Caco-2 (cell line): ENCODE data around the gene NCEH1. TPM values are rescaled to one million over a fixed set of nuclear protein-coding genes. Genes with fewer than 3 reads are reported as not detected.

ENCODE experiments used
- BruUV-seq: library from RNA; stranded (reverse); fragments of 400-500 nt; replicated peaks from 2 replicates; lab custom pipeline; 2021; lab: Mats Ljungman, UMichigan
- CTCF ChIA-PET: fragments of 300-600 bp; sonication (Branson Sonifier 250); formaldehyde crosslinking; loops from one replicate; lab custom pipeline; 2022; ENCODE audit warnings: antibody characterized with exemption; lab: Charles Lee
- POLR2A ChIA-PET: fragments of 300-600 bp; sonication (Branson Sonifier 250); formaldehyde crosslinking; loops from one replicate; lab custom pipeline; 2022; ENCODE audit warnings: antibody characterized with exemption; lab: Charles Lee
- DNase-seq, 2 experiments: peaks; one replicate each; pipeline versions ENCODE4 v3.0.0 to v3.0.0-alpha.2; 2020 to 2022
- H3K27me3 ChIP-seq: replicated peaks from 2 replicates; pipeline ENCODE4 v1.6.0; 2011; ENCODE audit warnings: low read length; ENCODE audit not compliant: control insufficient read depth, insufficient read depth
- H3K36me3 ChIP-seq: 2 replicates; pipeline ENCODE4 v1.5.1; 2011; ENCODE audit warnings: low read length; ENCODE audit not compliant: control insufficient read depth, insufficient read depth
- H3K4me1 ChIP-seq: fragments of 250-450 bp; sonication (Bioruptor Pico); 2 replicates; pipeline ENCODE4 v1.5.1; 2020; ENCODE audit warnings: mild to moderate bottlenecking
- H3K4me3 ChIP-seq: 2 replicates; pipeline ENCODE4 v1.5.1; 2011; ENCODE audit warnings: low read depth, mild to moderate bottlenecking, control low read depth, low read length
- H3K9me3 ChIP-seq: fragments of 250-450 bp; sonication (Bioruptor Pico); 2 replicates; pipeline ENCODE4 v1.5.1; 2020; ENCODE audit warnings: mild to moderate bottlenecking, moderate library complexity
- H3K27ac Mint-ChIP-seq: one replicate; pipeline ENCODE4 v1.8.0; 2022; ENCODE audit warnings: mixed read lengths; ENCODE audit not compliant: unreplicated experiment
- H3K27me3 Mint-ChIP-seq: one replicate; pipeline ENCODE4 v1.8.0; 2022; ENCODE audit warnings: mixed read lengths; ENCODE audit not compliant: insufficient read depth, unreplicated experiment
- H3K36me3 Mint-ChIP-seq: one replicate; pipeline ENCODE4 v1.8.0; 2022; ENCODE audit warnings: mild to moderate bottlenecking, mixed read lengths; ENCODE audit not compliant: insufficient read depth, unreplicated experiment
- H3K4me1 Mint-ChIP-seq: one replicate; pipeline ENCODE4 v1.8.0; 2022; ENCODE audit warnings: low read depth, mixed read lengths; ENCODE audit not compliant: unreplicated experiment
- H3K4me3 Mint-ChIP-seq: one replicate; pipeline ENCODE4 v1.8.0; 2022; ENCODE audit warnings: mild to moderate bottlenecking, moderate library complexity, mixed read lengths; ENCODE audit not compliant: unreplicated experiment
- H3K9me3 Mint-ChIP-seq: one replicate; pipeline ENCODE4 v1.8.0; 2022; ENCODE audit warnings: mixed read lengths; ENCODE audit not compliant: unreplicated experiment
- CTCF ChIP-seq, 2 experiments: fragments of 200-600 bp in 1 of 2; IDR thresholded peaks; 1 replicate in 1 of 2; 2 replicates in 1 of 2; pipeline versions ENCODE4 v1.5.1 to v1.8.0; 2011 to 2022; ENCODE audit warnings: antibody characterized with exemption in 1 of 2, control low read depth in 1 of 2, inconsistent platforms in 1 of 2, low read depth in 1 of 2, low read length in 1 of 2, mild to moderate bottlenecking in 1 of 2, moderate library complexity in 1 of 2; ENCODE audit not compliant: insufficient read depth in 1 of 2, severe bottlenecking in 1 of 2, unreplicated experiment in 1 of 2
- intact Hi-C: fragments of 100-400 bp; cut with micrococcal nuclease; formaldehyde crosslinking; loops from one replicate; pipeline ENCODE4 v1.10.0; 2022; ENCODE audit not compliant: unreplicated experiment
- total RNA-seq: library from RNA; stranded (reverse); gene quantifications from 2 replicates; pipeline ENCODE4 v1.2.3, GENCODE V29; 2022

The NCEH1 gene
- total RNA-seq, 1 experiment from 2014 or later, result 10.1 TPM

- H3K27me3 ChIP-seq, result no peaks in the 10 kb centered on the region
- ChIA-PET CTCF (no interaction called here), POLR2A (no interaction called here)
- intact Hi-C loops, result no loop called here
- no peak overlapping the region for H3K4me3 ChIP-seq
- BruUV-seq, result no TSS peak
- Mint-ChIP-seq H3K4me1 (no peaks in the 10 kb centered on the region), H3K27me3 (no peaks in the 10 kb centered on the region), H3K9me3 (peaks cover 16% of the 10 kb centered on the region), H3K4me3 (no peak overlapping the region), H3K36me3 (no peaks in the 10 kb centered on the region), H3K27ac (no peak overlapping the region)
- no peak for TF ChIP-seq CTCF (IDR thresholded peaks at IDR 0.05; ENCODE audit: insufficient read depth in 1 of 2, low read depth in 1 of 2, low read length in 1 of 2, severe bottlenecking in 1 of 2, unreplicated experiment in 1 of 2)
- DNase-seq, result no peak
- no peaks in the 10 kb centered on the region for H3K36me3 ChIP-seq
- 0 out of 2 replicates have a peak, but pooled peaks cover 4% of the 10 kb centered on the region for H3K9me3 ChIP-seq
- H3K4me1 ChIP-seq, result no peaks in the 10 kb centered on the region
These were observed 96.3 kb downstream of the NCEH1 start for GRCh38 chr3:172614340-172615274.

GRCh38 chr3:172613845-172614244 is 97.0 kb downstream of the NCEH1 start:
- TF ChIP-seq CTCF (IDR thresholded peaks at IDR 0.05; ENCODE audit: insufficient read depth in 1 of 2, low read depth in 1 of 2, low read length in 1 of 2, severe bottlenecking in 1 of 2, unreplicated experiment in 1 of 2), result no peak
- Mint-ChIP-seq H3K36me3 (no peaks in the 10 kb centered on the region), H3K27ac (no peak overlapping the region), H3K4me1 (no peaks in the 10 kb centered on the region), H3K4me3 (no peak overlapping the region), H3K9me3 (peaks cover 23% of the 10 kb centered on the region), H3K27me3 (no peaks in the 10 kb centered on the region)
- Histone ChIP-seq H3K9me3 (0 out of 2 replicates have a peak, but pooled peaks cover 4% of the 10 kb centered on the region), H3K4me1 (no peaks in the 10 kb centered on the region), H3K4me3 (no peak overlapping the region), H3K36me3 (no peaks in the 10 kb centered on the region), H3K27me3 (no peaks in the 10 kb centered on the region)
- no peak for DNase-seq
- CTCF ChIA-PET, result no interaction called here
- no TSS peak for BruUV-seq
- POLR2A ChIA-PET, result no interaction called here
- intact Hi-C loops, result no loop called here

- CTCF ChIA-PET, result no interaction called here
- no peak overlapping the region for H3K4me3 ChIP-seq
- H3K36me3 ChIP-seq, result no peaks in the 10 kb centered on the region
- Mint-ChIP-seq H3K9me3 (peaks cover 23% of the 10 kb centered on the region), H3K27me3 (no peaks in the 10 kb centered on the region), H3K4me1 (no peaks in the 10 kb centered on the region), H3K27ac (no peak overlapping the region), H3K4me3 (no peak overlapping the region), H3K36me3 (no peaks in the 10 kb centered on the region)
- H3K4me1 ChIP-seq, result no peaks in the 10 kb centered on the region
- DNase-seq, result no peak
- 0 out of 2 replicates have a peak, but pooled peaks cover 4% of the 10 kb centered on the region for H3K9me3 ChIP-seq
- intact Hi-C loops, result no loop called here
- no peak for TF ChIP-seq CTCF (IDR thresholded peaks at IDR 0.05; ENCODE audit: insufficient read depth in 1 of 2, low read depth in 1 of 2, low read length in 1 of 2, severe bottlenecking in 1 of 2, unreplicated experiment in 1 of 2)
- no TSS peak for BruUV-seq
- POLR2A ChIA-PET, result no interaction called here
- H3K27me3 ChIP-seq, result no peaks in the 10 kb centered on the region
These were observed 97.8 kb downstream of the NCEH1 start for GRCh38 chr3:172612871-172613678.
